HG03139 (cell line): Measurements from ENCODE around the gene GADL1.

ENCODE experiments used
- ATAC-seq: cut with Tn5 transposase; IDR thresholded peaks from one replicate; pipeline ENCODE4 v1.9.1; 2021; ENCODE audit not compliant: unreplicated experiment

GADL1 gene

DNA sequence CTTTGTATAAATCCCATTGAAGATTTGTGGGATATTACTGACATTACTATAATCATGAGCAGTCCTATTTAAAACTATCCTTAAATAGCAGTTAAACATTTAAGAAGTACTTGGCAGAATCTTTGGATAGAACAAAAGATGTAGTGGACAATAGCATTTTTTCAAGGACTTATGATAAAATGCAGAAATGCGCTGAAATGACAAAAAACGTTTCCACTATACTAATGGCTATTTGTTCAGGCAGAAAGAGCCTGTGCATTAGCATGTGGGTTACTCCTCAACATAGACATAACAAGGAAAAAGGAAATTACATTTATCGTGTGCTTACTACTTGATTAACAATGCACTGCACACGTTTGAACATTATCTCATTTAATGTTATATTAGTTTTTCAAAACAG is 80.7 kb downstream of the GADL1 start:
- no peak for ATAC-seq

DNA sequence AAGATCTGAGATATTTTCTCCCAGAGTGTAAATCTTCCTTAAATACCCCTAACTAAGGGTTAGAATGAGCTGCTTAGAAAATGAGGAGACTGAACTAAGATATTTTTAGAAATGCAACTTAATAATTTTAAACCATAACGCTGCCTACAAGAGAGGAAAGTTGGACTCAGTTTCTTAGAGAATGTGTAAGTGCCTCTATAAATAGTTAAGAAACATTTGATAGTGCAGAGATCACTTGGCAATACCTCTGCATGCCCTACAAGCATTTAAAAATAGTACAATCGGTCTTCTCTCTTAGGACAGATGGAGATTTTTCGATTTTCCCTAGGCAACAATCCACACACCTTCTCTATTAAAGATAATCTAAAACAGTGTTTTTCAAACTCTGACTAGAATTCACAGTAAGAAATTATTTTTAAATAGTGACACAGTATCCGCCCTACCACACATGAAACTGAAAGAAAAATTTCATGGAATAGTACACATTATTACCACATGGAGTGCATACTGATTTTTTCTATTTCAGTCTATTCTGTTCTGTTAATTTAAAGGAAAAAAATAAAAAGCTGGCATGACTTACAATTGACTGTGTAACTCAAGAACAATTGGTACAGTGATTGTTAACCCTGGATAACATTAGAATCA is 83.2 kb downstream of the GADL1 start:
- no peak for ATAC-seq

- ATAC-seq: no peak
Measured at GRCh38 chr3:30810625-30811024, 83.8 kb downstream of the GADL1 start.

- ATAC-seq: no peak
Measured at GRCh38 chr3:30805695-30806094, 88.8 kb downstream of the GADL1 start.

- no peak for ATAC-seq
Measured at GRCh38 chr3:30804984-30805383, 89.5 kb downstream of the GADL1 start.

DNA sequence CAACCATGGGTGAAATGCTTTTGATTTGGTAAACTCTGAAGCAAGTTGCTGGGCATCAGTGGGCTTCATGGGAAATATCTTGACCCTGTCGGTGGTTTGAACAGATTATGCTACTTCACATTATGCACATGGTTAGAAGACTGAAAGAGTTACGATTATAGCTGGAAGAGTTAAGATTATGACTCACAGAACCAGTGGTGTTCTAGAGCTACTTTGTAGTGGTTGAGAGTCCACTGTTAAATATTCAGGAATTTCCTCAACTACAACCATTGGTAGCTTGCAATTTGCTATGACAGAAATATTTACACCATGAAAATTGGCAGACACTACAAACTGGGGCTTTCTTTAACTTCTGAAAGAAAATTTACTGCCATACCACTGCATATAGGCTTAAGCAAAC is 99.3 kb downstream of the GADL1 start:
- no peak for ATAC-seq

- no peak for ATAC-seq
Measured at GRCh38 chr3:30793740-30794139, 100.7 kb downstream of the GADL1 start.

GRCh38 chr3:30790150-30790549 is 104.3 kb downstream of the GADL1 start:
- ATAC-seq: no peak

- ATAC-seq: no peak
Measured at GRCh38 chr3:30786365-30786764, 108.1 kb downstream of the GADL1 start.

GRCh38 chr3:30779686-30780287 is 114.7 kb downstream of the GADL1 start:
- ATAC-seq: no peak

DNA sequence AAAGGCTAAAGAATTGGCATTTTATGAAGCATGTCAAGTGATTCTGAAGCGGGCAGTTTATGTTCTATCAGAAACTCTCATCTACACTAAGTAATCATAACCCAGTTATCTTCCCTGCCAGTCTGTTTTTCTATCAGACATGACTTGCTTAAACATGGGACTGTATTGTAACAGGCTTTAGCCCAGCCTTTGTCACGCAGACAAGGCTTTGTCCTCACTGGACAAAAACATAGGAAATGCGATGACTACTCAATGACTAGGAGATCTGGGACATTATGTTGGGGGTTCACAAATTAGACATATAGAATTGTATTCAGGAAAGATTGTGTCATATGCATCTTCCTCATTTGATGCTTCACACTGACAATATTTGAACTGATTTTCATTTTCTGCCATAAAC is 115.5 kb downstream of the GADL1 start:
- ATAC-seq: no peak

DNA sequence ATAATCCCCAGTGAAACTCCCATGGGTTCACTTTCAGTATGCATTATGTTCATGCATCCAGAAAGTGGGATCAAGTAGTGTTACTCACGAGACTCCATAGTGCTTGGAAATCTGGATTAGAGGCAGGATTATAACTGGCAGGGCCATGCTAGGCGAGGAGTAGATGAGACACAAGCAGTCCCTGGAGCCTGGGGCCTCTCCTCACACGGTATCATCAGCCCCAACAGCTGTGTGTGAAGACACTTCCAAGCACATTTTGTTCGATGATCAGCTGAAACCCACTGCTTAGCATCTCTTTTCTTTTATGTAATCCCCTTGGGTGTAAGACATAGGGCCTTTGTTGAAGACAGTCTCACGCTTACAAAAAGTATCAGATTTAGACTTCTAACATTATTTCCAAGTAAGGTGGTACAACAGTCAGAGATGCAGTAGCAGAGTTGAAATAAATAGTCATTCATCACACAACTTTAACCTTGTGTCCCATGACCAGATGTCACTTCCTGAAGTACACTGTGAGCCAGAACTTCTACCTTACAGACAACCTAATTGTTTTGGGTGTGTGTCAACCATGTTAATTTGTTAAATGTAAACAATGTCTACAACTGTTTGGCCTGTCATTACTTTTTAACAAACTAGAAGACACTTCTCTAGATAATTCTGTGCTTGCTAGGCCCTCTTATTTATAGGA is 116.9 kb downstream of the GADL1 start:
- ATAC-seq: no peak

DNA sequence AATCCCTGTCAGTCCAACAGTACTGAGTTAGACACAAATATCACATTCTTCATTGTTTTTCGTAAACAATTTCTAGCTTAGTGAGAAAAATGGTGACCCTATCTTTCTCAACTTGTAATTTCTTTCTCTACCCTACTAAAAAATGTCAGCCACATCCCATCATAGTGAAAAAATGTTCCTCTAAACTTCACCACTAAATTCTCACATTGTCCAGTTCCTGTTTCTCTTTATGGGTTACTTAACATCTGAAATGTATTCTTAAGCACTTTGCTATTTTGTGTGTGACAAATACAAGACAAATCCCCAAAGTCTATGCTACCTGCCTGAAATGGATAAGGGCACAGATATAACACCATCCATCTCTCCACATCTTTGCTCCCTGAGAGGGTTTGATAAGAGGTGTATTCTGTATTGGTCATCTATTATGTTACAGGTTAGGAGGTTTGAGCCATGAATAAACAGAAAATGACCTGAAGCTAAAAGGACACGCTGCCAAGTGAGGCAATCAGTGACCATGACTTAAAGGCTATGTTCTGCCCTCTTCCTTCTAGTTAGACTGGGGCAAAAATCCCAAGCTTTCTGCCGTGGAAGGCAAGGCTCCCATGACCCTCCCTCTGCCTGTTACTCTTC is 118.2 kb downstream of the GADL1 start:
- no peak for ATAC-seq

DNA sequence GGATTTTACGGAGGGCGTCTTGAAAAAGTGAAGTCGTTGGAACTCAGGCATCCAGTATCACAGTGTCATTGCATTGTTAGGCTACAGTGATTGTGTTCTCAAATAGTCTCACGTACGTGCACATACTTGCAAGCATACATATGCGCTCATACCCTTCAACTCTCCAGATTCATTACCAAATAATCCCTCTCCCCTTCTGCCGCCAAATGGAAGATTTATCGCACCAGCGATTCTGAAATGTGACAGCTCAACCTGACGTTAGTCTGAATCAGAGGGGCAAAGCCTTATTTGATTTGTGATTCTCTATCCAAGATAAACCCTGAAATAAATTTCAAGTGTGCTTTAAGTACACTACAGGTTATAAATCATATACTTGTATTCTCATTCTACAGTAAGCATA is 119.4 kb downstream of the GADL1 start:
- no peak for ATAC-seq

DNA sequence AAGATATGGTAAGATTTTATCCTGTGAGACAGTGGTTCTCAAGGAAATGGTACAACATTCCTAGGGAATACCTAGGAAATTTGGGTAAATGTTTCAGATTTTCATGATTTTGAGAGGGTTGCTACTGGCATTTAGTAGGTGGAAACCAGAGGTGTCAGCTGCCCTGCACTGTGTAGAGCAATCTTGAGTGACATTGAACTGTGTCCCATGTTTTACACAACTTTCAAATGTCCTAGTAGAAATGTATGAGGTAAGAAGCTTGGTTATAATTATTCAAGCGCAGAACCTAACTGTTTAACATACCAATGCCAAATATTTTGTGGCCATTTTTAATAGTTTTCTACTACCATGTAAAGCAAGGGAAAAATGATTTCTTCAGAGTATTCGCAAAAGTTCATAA is 120.4 kb downstream of the GADL1 start:
- no peak for ATAC-seq

DNA sequence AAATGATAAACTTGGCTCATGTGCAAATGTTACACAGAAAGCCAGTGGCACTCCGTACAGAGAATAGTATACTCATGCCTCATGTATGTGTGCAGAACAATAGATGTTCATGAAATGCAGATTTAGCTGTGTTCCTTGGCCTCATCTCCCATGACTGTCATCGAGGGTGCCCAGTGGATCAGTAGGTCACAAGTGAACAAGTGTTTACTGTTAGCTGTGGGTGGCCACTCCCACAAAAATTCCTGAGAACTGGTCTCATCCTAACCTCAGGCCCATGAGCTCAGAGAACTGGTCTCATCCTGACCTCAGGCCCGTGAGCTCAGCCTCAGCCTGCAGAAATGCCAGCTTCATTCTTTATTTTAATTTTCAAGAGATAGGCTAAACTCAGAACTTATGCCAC is 124.1 kb downstream of the GADL1 start:
- ATAC-seq: no peak

- no peak for ATAC-seq
Measured at GRCh38 chr3:30768703-30769550, 125.5 kb downstream of the GADL1 start.

DNA sequence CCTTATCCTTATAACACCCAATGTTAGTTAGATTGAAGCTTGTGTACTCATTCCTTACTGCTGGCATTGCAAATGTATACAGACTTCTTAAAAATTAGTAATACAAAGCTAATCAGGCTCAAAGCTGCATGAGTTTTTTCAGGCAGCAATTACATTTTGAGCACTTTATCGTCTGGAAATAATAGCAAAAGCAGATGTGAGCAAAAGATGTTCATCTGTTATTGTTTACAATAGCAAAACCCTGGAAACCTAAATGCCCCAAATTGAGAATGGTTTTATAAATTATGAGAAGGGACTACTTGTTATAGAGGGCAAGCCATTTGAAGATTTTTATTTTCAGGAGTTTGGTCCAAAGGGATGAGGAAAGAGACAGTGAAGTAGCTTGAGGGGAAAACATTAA is 126.4 kb downstream of the GADL1 start:
- ATAC-seq: no peak

- no peak for ATAC-seq
Measured at GRCh38 chr3:30766522-30766921, 127.9 kb downstream of the GADL1 start.

DNA sequence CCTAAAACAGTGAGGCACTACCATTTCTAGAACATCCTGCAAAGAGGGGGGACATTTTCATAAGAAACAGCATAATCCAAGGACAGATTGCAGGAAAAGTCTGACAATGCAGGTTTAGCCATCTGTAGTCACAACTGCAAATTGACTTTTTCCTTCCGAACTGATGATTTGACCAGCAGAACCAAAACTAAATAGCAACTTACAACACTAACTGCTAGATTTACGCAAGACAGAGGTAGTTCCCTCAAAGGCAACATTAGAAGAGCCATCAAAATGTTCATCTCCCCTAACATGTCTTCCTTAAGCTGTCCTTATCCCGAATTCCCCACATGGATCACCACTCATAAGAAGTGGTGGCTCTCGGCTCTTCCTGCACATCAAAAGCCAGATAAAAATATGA is 129.6 kb downstream of the GADL1 start:
- ATAC-seq: no peak

GRCh38 chr3:30764281-30764680 is 130.2 kb downstream of the GADL1 start:
- no peak for ATAC-seq
